Activated CD8-positive, alpha-beta memory T cell treated with anti-CD3 and anti-CD28 coated beads, Interleukin-2, amount 10 ng/mL, durations not matched to agents 7 days and 5 days (primary cell): Measurements from ENCODE around the gene CAMKV. TPM values are rescaled to one million over a fixed set of nuclear protein-coding genes. Genes with fewer than 3 reads are reported as not detected.

ENCODE experiments used
- ATAC-seq: fragments of 150-1000 bp; cut with Tn5 transposase; one replicate; pipeline ENCODE4 v1.10.0; 2021; ENCODE audit warnings: moderate library complexity
- CTCF ChIA-PET: fragments of 350-600 bp; sonication (Branson Sonifier 250); formaldehyde crosslinking; loops from one replicate; lab custom pipeline; 2021; ENCODE audit warnings: antibody characterized with exemption; lab: Charles Lee
- DNase-seq: peaks from one replicate; pipeline ENCODE4 v3.0.0-alpha.2; 2020
- H3K27ac Mint-ChIP-seq: one replicate; pipeline ENCODE4 v1.8.0; 2021; ENCODE audit warnings: mild to moderate bottlenecking, mixed read lengths
- H3K27me3 Mint-ChIP-seq: one replicate; pipeline ENCODE4 v1.8.0; 2021; ENCODE audit warnings: mixed read lengths
- H3K36me3 Mint-ChIP-seq: one replicate; pipeline ENCODE4 v1.8.0; 2021; ENCODE audit warnings: mild to moderate bottlenecking, mixed read lengths
- H3K4me1 Mint-ChIP-seq: one replicate; pipeline ENCODE4 v1.8.0; 2021; ENCODE audit warnings: mixed read lengths
- H3K4me3 Mint-ChIP-seq: one replicate; pipeline ENCODE4 v1.8.0; 2021; ENCODE audit warnings: mild to moderate bottlenecking, moderate library complexity, mixed read lengths
- H3K9me3 Mint-ChIP-seq: one replicate; pipeline ENCODE4 v1.8.0; 2022; ENCODE audit warnings: low read depth, mixed read lengths
- total RNA-seq, 2 experiments: library from RNA; stranded (reverse); gene quantifications; one replicate each; pipeline ENCODE4 v1.2.3, GENCODE V29; 2021

The CAMKV gene
- total RNA-seq, 2 experiments from 2014 or later = not detected

- H3K27me3 Mint-ChIP-seq = peaks cover 56% of the 10 kb centered on the region
- no peaks in the 10 kb centered on the region for H3K36me3 Mint-ChIP-seq
- CTCF ChIA-PET = interaction anchor here (1.1 kb wide), 1 partner anchor 42 kb away, joined by 3 read pairs; no protein-coding TSS in a partner anchor
- H3K4me3 Mint-ChIP-seq = no peak overlapping the region
- H3K9me3 Mint-ChIP-seq = no peaks in the 10 kb centered on the region
- no peaks in the 10 kb centered on the region for H3K4me1 Mint-ChIP-seq
- no peak overlapping the region for H3K27ac Mint-ChIP-seq
- ATAC-seq = no peak
- DNase-seq = no peak
Measured at GRCh38 chr3:49865198-49865784, 4.4 kb downstream of the CAMKV start.

GRCh38 chr3:49864505-49864904 lies 5.2 kb downstream of the CAMKV start:
- ATAC-seq (no peak), DNase-seq (no peak)
- H3K27ac Mint-ChIP-seq = no peak overlapping the region
- H3K27me3 Mint-ChIP-seq = peaks cover 52% of the 10 kb centered on the region
- no peak overlapping the region for H3K4me3 Mint-ChIP-seq
- CTCF ChIA-PET = interaction anchor here (0.6 to 1.3 kb wide), 3 partner anchors 25 to 42 kb away, joined by 3 to 4 read pairs (median 4); no protein-coding TSS in a partner anchor
- no peaks in the 10 kb centered on the region for H3K4me1 Mint-ChIP-seq
- H3K36me3 Mint-ChIP-seq = no peaks in the 10 kb centered on the region
- H3K9me3 Mint-ChIP-seq = no peaks in the 10 kb centered on the region

DNA sequence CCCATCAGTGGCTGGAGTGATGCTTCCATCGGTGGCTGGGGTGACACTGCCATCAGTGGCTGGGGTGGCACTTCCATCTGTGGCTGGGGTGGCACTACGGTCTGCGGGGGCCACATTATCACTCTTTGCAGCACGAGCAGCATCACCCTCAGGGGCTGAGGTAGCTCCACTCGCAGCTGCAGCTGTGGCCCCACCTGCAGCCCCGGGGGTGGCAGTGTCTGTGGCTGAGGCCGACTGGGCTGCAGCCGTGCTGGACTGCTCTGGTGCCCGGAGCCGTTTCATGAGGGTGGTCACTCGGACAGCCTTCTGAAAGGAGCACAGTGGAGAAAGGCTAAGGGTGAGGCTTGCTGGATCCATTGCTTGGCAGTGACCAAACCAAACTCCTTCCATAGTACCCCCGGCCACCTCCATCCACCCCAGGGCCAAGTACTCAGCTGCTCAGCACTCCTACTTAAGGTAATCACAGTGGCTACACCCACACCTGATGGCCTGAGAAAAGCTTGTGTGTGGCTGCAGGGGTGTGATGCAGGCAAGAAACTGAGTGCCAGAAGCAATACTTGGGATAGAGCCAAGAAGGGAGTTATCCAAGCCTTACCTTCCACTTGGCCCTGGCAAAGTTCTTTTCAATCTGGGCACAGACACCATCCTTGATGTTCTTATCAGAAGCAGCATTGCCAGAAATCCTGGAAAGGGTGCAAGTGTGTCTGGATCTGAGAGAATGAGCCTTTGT lies 10.0 kb downstream of the CAMKV start:
- ATAC-seq = no peak
- H3K36me3 Mint-ChIP-seq = no peaks in the 10 kb centered on the region
- peaks cover 14% of the 10 kb centered on the region for H3K27me3 Mint-ChIP-seq
- H3K4me1 Mint-ChIP-seq = peaks cover 14% of the 10 kb centered on the region
- DNase-seq = no peak
- no peak overlapping the region for H3K27ac Mint-ChIP-seq
- H3K9me3 Mint-ChIP-seq = no peaks in the 10 kb centered on the region
- CTCF ChIA-PET = interaction anchor here (0.7 to 1.2 kb wide), 2 partner anchors 20 to 47 kb away, joined by 3 read pairs; no protein-coding TSS in a partner anchor
- H3K4me3 Mint-ChIP-seq = no peak overlapping the region

DNA sequence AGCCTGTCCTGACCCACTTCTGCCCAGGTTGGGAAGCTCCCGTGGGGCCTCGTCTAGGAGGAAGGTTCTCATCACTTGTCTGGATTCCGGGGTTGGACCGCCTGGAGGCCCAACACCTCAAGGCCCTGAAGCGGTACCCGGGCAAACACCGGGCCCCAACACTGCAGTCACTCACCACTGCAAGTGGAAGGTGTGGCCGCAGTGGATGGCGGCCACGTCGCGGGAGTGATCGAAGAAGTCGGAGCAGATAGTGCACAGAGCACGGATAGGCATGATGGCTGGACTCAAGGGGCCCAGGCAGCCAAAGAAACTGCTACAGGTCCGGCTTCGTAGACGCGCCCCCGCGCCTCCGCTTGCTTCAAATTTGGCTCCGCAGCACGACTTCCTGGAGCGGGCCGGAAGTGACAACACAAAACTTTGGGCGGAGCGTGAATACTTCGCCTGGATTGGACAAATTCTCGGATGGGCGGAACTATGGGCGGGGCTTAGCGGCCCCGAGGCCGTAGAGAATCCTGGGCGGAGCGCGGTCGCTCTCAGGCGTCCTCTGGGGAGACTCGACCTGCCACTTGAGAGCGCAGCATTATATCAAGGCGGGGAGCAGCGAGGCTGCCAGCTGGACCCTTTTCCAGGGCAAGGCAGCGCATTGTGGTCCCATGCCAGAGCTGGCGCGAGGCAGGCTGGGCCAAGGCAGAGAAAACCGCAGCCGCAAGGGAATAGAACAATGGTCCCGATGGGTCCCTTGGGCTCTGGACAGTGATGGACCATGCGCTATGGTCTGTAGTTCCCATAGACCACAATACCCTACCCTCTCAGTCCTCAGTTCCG lies 13.3 kb downstream of the CAMKV start, which contains the start of gene TRAIP:
Gene TRAIP (minus strand): TSS at position 384 of the 825 bp plus-strand sequence. CDS start 111 bp downstream, at position 273.
- Mint-ChIP-seq H3K9me3 (no peaks in the 10 kb centered on the region), H3K27ac (peak within 1 kb of the TSS; percentile 92), H3K36me3 (peaks cover 4% of the 10 kb centered on the region), H3K4me3 (peak within 1 kb of the TSS; percentile 97), H3K27me3 (no peaks in the 10 kb centered on the region), H3K4me1 (peaks cover 22% of the 10 kb centered on the region)
- peak; percentile 96 for DNase-seq
- CTCF ChIA-PET = interaction anchor here (1.2 to 4.9 kb wide), 3 partner anchors 17 to 54 kb away, joined by 4 to 25 read pairs (median 14); partner anchors contain the start of gene INKA1
- peak; percentile 98 for ATAC-seq

DNA sequence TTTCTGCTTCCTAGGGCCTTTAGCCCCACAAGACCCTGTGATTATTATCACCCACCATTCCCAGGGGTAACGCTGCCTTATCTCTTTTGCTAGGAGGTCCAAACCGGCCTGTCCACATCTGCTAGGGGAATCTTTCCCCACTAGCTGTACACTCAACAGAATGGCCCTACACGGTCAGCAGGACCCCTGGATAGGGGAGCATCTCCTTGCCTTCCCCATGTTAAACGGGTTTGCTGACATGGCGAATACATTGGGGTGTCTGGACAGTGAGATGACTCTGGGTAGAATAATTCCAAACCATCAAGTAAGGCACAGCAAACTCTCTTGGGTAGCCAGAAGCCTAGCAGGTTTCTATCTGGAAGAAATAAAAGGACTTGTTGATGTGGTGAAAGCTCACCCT lies 14.0 kb downstream of the CAMKV start:
- CTCF ChIA-PET = interaction anchor here (0.9 to 4.9 kb wide), 3 partner anchors 16 to 391 kb away, joined by 3 to 25 read pairs (median 14); partner anchors contain the start of gene INKA1
- H3K36me3 Mint-ChIP-seq = peaks cover 4% of the 10 kb centered on the region
- H3K4me3 Mint-ChIP-seq = peak overlapping the region; percentile 97
- no peak for ATAC-seq
- peak overlapping the region; percentile 92 for H3K27ac Mint-ChIP-seq
- H3K4me1 Mint-ChIP-seq = peaks cover 22% of the 10 kb centered on the region
- no peaks in the 10 kb centered on the region for H3K9me3 Mint-ChIP-seq
- no peak for DNase-seq
- H3K27me3 Mint-ChIP-seq = no peaks in the 10 kb centered on the region

DNA sequence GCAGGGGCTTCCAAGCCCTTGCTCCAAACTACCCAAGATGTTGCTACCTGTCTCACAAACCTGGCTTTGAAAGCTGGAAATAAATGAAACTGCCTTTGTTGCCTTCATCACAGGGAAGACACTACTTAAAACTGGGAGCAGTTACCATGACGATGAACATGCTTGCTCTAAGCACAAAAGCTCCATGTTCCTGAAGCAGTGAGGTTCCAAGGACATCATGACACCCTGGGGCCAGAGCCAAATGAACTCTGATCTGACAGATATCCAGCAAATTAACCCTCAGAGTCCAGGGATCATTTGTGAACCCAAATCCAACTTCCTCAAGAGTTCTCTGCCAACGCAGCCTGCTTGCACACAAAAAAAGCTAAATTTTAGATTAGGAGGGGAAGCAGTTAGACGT lies 24.0 kb downstream of the CAMKV start:
- Mint-ChIP-seq H3K4me1 (no peaks in the 10 kb centered on the region), H3K36me3 (peaks cover 8% of the 10 kb centered on the region), H3K9me3 (no peaks in the 10 kb centered on the region), H3K27ac (no peak overlapping the region), H3K27me3 (no peaks in the 10 kb centered on the region), H3K4me3 (no peak overlapping the region)
- no peak for DNase-seq
- ATAC-seq = no peak
- CTCF ChIA-PET = interaction anchor here (1.1 to 1.8 kb wide), 2 partner anchors 43 to 44 kb away, joined by 3 to 4 read pairs; partner anchors contain the start of gene INKA1

DNA sequence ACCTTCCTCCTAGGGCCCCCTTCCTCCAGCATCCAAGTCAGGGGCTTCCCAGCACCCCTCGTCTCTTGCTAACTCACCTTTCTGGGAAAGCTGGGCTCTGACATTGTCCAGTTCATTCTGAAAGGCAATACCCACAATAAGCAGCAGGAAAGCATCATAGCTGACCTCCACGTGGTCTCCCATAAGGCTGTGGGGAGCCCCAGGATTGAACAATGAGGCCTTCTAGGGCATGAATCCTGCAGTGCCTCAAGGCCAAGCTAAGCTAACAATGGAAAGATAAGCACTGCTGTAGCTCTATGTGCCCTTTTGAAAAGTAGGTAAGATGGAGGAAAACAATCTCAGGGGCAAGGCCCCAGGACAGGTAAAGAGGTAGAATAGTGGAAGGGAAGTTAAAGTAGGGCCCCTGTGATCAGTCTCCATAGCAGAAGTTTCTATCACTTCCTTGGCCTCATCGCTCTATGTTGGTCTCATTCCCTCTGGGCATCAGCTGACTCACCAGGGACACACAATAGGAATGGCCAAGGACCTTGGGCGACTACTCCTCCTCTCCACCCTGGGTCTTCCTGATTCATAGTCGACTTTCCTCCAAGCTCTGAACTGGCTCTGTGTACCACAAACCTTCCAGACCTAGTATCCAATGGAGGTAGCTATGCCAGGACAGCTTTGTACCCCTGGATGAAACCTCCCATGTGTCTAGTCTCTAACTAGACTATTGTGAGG lies 25.1 kb downstream of the CAMKV start:
- Mint-ChIP-seq H3K36me3 (peaks cover 8% of the 10 kb centered on the region), H3K27me3 (no peaks in the 10 kb centered on the region), H3K27ac (peak overlapping the region; percentile 4), H3K9me3 (no peaks in the 10 kb centered on the region), H3K4me1 (no peaks in the 10 kb centered on the region), H3K4me3 (no peak overlapping the region)
- CTCF ChIA-PET = interaction anchor here (1.1 to 1.8 kb wide), 3 partner anchors 8 to 43 kb away, joined by 3 to 7 read pairs (median 4); partner anchors contain the start of gene INKA1
- DNase-seq (no peak), ATAC-seq (no peak)

- Mint-ChIP-seq H3K27me3 (no peaks in the 10 kb centered on the region), H3K36me3 (peaks cover 9% of the 10 kb centered on the region), H3K4me3 (no peak overlapping the region), H3K9me3 (no peaks in the 10 kb centered on the region), H3K4me1 (peaks cover 1% of the 10 kb centered on the region), H3K27ac (no peak overlapping the region)
- CTCF ChIA-PET = interaction anchor here (12.1 kb wide), 1 partner anchor 37 kb away, joined by 261 read pairs; the partner anchor contains the start of genes CDHR4, INKA1 and UBA7
- ATAC-seq = no peak
- DNase-seq = no peak
Measured at GRCh38 chr3:49842843-49843517, 26.7 kb downstream of the CAMKV start.

DNA sequence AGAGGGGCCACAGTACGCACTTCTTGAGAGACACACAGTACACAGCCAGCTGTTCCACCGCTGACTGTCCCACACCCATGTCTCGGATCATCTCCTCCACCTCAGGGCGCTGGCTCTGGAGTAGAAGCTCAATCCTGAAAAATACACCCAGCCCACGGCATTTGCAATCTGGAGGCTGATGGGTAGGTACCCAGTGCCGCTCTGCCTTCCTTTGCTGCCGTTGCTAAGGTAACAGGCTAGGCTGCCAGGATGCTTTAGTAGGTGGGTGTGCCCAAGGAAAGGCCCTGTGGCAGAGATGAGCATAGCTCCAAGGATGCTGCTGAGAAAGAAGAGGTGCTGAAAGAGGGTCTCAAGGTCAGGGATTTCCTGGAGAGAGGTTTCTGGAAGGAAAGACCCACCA lies 27.9 kb downstream of the CAMKV start:
- Mint-ChIP-seq H3K4me1 (peaks cover 1% of the 10 kb centered on the region), H3K27me3 (no peaks in the 10 kb centered on the region), H3K9me3 (no peaks in the 10 kb centered on the region), H3K27ac (no peak overlapping the region), H3K4me3 (no peak overlapping the region), H3K36me3 (peaks cover 9% of the 10 kb centered on the region)
- CTCF ChIA-PET = interaction anchor here (0.6 to 12.1 kb wide), 6 partner anchors 9 to 64 kb away, joined by 3 to 261 read pairs (median 4); partner anchors contain the start of genes CDHR4, INKA1, TRAIP and UBA7
- no peak for ATAC-seq
- DNase-seq = no peak

DNA sequence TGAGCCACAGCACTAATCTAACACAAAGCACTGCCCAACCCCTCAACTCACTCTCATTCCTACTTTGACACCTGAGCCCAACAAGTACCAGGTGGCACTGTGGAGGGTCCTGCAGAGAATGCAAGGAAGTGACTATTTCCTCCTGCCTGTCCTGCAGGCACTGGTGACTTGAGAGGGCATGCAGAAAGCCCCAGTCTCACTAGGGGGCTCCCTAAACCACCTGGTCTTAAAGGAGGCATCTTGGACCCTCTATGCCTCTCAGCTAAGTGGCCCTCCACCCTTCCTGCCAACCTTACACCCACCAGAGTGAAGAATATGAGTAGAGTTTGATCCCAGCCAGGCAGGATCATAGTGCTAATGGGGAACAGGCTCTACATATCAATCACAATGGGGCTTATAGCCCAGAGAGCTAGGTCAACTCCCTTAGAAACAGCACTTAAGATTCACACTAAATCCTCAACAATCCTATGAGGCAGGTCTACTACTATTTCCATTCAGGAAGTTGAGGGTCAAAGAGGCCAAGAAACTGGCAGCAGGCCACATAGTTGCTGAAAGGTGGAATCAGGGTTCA lies 28.5 kb downstream of the CAMKV start:
- no peak overlapping the region for H3K4me3 Mint-ChIP-seq
- DNase-seq (peak; percentile 58), ATAC-seq (peak; percentile 40)
- H3K27ac Mint-ChIP-seq = no peak overlapping the region
- no peaks in the 10 kb centered on the region for H3K27me3 Mint-ChIP-seq
- CTCF ChIA-PET = interaction anchor here (0.7 to 12.1 kb wide), 6 partner anchors 10 to 64 kb away, joined by 3 to 261 read pairs (median 4); partner anchors contain the start of genes CDHR4, INKA1, TRAIP and UBA7
- H3K4me1 Mint-ChIP-seq = peaks cover 1% of the 10 kb centered on the region
- H3K9me3 Mint-ChIP-seq = no peaks in the 10 kb centered on the region
- peaks cover 9% of the 10 kb centered on the region for H3K36me3 Mint-ChIP-seq

- H3K9me3 Mint-ChIP-seq = no peaks in the 10 kb centered on the region
- H3K4me3 Mint-ChIP-seq = no peak overlapping the region
- no peak for DNase-seq
- CTCF ChIA-PET = interaction anchor here (1.1 to 12.1 kb wide), 5 partner anchors 15 to 65 kb away, joined by 4 to 261 read pairs (median 24); partner anchors contain the start of genes CDHR4, INKA1, TRAIP and UBA7
- H3K36me3 Mint-ChIP-seq = peaks cover 9% of the 10 kb centered on the region
- no peak overlapping the region for H3K27ac Mint-ChIP-seq
- peaks cover 1% of the 10 kb centered on the region for H3K4me1 Mint-ChIP-seq
- H3K27me3 Mint-ChIP-seq = no peaks in the 10 kb centered on the region
- ATAC-seq = no peak
Measured at GRCh38 chr3:49840388-49840787, 29.3 kb downstream of the CAMKV start.
